Activated CD8-positive, alpha-beta memory T cell treated with anti-CD3 and anti-CD28 coated beads, Interleukin-2, amount 50 U/mL, for 4 hours (primary cell): ENCODE measurements around the gene PPP1R9B.

Experiments
- DNase-seq: peaks from one replicate; pipeline ENCODE4 v3.0.0-alpha.2; 2020

PPP1R9B gene

DNA sequence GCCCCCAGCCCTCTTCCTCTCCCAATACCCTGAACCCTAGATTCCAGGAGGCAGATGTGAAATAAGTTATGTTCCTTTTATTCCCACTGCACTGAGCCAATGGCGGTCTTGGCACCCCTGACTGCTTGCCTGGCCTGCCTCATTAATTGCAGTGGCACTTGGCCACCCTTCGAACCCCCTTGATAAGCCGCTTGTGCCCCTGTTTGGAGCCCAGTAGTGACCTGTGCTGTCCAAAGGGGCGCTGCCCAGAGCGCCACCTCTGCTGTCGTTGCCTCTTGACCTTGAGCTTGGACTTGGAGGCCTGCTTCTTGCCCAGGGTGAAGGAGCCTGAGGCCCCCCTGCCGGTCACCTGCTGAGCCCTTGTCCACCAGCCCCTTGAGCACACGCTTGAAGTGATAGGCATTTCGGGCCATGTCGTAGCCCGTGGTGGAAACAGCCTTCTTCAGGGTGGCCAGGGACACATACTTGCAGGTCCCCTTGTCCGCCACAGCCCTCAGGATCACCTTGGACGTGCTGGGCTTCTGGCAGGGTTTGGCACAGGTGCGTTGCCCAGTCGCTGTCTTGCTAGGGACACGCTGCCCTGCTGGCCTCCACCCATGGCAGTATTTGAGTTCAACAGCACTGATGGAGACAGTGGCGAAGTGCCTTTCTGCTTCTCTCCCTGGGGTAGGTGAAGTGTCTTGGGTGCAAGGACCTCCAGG, 21.0 kb upstream of the PPP1R9B start:
- no peak for DNase-seq

DNA sequence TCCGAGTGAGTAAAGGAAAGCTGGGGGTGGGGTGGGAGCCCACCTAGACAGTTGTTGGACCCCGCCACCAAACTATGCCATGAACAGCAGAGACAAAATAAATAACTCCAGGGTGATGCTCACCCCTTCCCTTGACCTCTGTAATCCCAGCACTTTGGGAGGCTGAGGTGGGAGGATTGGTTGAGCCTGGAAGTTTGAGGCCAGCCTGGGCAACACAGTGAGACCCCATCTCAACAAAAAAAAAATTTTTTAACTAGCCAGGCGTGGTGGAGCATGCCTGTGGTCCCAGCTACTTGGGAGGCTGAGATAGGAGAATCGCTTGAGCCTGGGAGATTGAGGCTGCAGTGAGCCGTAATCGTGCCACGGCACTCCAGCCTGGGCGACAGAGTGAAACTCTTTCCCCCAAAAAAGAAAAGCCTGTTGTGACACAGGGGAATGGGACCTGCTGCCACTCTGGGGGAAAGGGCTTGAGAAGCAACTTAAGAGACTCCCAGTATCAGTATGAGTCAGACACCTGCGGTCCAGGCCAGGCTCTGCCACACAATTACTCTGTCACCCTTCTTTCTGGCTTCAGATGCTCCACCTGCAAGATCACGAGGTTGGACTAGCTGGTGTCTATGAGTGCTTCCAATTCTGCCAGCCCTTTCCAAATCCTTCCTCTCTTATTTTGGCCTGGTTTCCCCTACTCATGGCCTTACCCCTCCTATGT, 20.3 kb upstream of the PPP1R9B start:
- no peak for DNase-seq

DNA sequence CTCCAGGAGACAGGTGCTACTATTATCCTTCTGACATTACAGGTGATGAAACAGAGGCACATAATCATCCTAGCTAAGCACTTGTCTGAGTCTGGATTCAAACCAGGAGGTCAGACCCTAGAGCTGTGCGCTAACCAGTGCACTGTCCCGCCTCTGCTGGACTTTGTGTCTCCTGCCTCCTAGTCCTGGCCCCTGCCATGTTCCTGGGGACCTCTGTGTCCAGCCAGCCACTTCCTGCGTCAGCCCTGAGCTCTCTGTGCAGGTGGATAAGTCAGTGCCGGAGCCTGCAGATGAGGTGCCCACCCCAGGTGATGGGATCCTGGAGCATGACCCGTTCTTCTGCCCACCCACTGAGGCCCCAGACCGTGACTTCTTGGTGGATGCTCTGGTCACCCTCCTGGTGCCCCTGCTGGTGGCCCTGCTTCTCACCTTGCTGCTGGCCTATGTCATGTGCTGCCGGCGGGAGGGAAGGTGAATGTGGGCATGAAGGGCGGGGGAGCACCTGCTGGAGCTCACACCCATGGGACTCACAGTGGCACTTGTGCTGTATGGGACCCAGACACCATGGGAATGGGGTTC, 19.5 kb upstream of the PPP1R9B start:
- DNase-seq = no peak

DNA sequence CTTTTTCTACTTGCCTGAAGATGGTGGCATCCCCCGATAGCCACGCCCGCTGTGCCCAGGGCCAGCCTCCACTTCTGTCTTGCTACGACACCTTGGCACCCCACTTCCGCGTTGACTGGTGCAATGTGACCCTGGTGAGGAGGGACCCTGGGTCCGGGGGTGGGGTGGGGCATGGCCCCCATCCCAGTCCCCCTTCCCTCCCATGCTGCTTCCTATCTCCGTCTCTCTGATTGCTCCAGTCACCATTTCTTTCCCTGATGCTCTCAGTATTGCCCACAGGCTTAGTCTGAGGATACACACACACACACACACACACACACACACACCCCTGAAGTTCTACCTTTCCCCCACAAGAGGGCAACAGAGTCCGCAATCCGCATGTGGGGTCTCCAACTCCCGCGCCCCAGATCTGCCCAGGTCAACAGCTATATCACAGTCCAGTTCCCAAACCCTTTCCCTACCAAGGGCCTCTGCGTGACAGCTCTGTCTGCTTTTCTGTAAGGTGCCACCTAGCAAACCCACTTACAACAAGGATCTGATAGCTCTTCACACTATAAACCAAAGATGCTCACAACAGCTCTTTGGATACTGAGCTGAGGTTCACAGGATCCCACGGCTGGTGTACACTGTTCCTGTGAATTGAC, 18.8 kb upstream of the PPP1R9B start:
- DNase-seq = peak; percentile 59

DNA sequence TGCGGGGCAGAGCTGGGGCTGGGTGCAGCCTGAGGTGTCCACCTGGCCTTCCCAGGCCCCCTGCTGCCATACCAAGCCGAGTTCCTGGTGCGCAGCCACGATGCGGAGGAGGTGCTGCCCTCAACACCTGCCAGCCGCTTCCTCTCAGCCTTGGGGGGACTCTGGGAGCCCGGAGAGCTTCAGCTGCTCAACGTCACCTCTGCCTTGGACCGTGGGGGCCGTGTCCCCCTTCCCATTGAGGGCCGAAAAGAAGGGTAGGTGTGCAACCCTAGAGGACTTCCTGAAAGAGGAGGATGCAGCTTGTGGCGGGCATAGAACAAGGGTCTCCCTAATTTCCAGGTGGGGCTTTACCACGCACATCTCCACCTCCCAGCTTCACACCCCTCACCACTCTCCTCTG, 17.8 kb upstream of the PPP1R9B start:
- no peak for DNase-seq

DNA sequence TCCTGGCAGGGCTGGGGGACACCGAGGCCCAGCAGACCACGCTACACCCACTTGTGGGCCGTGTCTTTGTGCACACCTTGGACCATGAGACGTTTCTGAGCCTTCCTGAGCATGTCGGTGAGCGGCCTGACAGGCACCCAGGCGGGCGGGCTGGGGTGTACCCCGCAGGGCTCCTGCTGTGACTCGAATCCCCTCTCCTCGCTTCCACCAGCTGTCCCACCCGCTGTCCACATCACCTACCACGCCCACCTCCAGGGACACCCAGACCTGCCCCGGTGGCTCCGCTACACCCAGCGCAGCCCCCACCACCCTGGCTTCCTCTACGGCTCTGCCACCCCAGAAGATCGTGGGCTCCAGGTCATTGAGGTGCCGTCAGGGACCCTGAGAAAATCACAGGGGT, 16.9 kb upstream of the PPP1R9B start:
- no peak for DNase-seq

DNA sequence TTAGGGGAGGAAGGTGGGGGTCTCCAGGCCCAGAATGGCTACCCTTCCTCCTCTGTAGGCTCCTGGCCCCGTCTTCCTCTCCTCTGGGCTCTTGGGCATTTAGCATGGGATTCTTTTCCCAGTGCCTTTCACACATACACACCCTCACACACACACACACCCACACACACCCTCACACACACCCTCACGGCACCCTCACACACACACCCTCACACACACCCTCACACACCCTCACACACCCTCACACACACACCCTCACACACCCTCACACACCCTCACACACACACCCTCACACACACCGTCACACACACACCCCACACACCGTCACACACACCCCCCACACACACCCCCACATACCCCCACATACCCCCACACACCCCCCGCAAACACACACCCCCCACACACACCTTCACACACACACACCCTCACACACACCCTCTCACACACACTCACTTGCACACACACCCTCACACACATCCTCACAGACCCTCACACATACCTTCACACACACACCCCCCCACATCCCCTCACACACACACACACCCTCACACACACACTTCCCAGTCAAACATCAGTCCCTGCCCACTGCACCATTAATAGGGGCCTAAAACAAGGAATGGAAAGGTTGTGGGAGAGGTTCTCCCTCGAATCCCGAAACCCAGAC, 16.2 kb upstream of the PPP1R9B start:
- no peak for DNase-seq

DNA sequence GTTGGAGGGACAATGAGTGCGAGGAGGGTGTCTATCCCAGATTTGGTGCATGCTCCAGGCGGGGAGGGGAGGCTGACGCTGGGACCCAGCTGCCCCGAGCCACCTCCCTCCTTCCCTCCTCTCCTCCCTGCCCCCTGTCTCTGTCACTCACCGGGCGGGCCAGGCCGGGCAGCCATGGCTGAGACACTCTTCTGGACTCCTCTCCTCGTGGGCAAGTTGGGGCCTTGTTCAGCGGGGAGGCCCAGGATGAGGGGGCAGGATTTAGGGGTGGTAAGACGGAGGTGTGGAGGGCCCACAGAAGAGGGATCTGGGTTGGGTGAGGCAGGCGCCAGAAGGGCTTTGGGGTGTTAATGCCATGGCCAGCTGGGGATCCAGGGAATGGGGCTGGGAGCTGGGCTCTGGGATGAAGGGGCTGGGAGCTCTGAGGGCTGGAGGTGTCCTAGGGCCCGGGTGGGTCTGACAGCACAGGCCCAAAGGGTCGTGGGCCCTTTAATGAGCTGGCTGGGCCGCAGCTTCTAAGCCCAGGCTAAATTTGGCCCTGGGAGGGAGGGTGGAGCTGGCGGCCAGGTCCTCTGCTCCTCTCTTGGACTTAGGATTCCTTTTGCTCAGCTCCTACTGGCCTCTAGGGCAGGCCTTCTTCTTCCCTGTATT, 15.5 kb upstream of the PPP1R9B start, which contains the start of gene SGCA:
Gene SGCA (plus strand): TSS at position 139 of the 651 bp plus-strand sequence. CDS start 36 bp downstream, at position 175.
- no peak for DNase-seq

DNA sequence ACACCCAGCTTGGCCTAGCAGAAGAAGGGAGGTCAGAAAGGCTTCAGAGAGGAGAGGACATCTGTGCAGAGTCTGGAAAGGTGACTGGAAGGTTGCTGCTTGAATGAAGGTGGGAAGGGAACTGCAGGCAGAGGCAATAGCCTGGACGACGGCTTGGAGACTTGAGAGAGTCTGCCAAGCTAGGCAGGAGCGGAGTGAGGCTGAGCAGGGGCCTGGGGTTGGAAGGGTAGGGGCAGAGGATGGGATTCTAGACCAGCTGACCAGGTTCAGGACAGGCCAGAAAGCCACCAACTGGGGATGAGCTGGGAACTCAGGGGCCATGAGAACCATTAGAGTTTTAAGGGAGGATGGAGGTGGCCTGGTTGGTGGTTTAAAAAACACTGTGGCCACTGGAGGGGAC, 15.0 kb upstream of the PPP1R9B start:
- DNase-seq = no peak

DNA sequence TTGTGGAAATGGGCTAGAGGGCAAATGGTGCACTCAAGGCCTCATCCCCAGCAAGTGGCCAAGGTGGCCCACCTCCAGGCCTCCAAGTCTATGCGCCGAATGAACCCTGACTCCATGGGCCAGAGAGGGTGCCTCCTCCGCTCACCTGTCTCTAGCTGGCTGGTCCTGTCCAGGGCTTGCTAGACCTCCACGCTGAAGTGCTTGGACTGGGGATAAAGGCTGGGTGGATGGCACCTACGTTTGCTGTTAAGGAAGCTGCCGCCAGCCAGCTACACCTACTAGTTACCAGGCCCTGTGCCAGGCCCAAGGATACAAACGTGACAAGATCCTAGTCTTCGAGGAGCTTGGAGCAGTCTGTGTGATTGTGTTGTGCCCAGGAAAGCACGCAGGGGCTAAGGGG, 14.6 kb upstream of the PPP1R9B start:
- DNase-seq = no peak

DNA sequence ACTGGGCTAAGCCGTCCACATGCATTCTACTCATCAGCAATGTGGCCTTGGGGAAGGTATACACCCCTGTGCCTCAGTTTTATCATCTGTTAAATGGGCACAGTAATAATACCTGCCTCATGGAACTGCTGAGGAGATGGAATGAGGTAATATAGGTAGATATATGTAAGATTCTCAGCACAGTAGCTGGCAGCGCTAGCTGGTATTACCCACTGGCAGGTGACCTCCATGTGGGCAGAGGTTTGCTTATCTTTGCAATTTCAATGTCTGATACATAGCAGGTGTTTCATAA, 14.2 kb upstream of the PPP1R9B start:
- DNase-seq = no peak

DNA sequence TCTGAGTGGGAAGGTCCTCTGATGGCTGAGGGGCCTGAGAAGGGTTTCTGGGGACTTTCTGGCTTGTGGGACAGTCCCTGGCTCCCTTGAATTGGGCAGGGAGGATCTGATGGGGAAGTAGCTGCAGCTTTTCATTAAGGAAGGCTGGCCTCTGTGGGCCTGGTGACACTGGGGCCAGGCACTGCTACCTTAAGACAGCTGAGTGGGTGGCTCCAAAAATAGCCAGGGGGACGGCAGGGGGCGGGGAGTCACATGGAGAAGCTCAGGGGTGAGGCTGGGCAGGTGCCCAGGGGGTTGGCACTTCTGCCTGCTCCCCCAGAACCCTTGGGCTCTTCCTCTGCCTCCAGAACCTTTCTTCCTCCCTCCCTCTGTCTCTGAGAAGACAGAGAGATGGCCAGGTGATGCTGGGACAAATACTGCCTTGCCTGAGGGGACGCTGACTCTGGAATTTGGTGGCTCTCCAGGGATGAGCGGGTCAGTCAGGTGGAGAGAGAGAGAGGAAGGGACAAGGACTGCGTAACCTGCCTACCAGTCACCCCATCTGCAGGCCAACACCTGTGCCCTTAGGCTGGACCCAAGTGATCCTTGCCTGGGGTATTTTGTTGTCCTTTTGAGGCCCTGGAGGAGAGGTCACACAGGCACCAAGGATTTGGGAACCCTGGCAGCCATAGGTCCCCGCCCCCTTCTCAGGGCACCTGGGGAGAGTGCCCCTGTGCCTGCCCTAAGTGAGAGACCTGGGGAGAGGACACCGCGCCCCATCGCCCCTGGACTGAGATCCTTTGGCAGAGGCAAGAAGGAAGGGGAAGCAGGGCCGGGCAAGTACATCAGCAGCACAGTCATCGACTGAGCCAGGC, 13.6 kb upstream of the PPP1R9B start:
- DNase-seq = peak; percentile 36

DNA sequence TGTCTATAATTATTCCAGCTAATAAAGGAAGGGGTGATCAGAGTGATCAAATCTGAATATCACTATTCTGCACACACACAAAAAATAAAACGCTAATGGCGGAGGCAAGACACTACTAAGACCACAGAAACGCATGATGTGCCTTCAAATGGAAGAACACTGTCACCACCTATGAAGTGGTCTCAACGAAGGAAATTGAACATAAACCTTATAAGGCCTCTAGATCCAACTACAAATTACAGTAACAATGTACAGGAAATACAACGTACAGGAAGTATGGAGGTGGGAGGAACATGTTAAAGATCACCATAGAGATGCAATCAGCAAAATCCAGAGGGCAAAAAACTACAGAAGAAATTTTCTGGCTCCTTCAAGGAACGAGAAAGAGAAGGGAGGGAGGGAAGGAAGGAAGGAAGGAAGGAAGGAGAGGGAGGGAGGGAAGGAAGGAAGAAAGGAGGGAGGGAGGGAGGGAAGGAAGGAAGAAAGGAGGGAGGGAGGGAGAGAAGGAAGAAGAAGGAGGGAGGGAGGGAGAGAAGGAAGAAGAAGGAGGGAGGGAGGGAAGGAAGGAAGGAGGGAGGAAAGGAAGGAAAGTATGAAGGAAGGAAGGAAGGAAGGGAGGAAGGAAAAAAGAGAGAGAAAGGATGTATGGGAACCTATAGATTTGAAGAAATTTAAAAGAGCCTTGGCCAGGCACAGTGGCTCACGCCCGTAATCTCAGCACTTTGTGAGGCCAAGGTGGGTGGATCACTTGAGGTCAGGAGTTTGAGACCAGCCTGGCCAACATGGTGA, 12.2 kb upstream of the PPP1R9B start:
- no peak for DNase-seq

DNA sequence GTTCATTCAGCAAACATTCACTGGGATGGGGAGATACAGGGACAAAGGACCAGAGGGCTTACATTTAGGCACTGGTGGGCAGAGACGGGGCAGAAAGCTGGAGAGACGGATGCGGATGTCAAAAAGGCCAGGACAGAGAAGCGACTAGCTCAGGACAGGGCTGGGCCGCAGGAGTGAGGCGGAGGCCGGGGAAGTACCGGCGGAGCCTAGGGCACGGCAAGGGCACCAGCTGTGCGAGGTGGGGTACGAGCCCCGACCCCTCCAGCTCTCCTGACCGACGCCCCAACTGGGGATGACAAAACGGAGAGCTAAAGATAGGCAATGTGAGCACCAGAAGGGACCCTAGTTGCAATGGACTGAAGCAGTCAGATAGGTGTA, 11.4 kb upstream of the PPP1R9B start:
- no peak for DNase-seq

DNA sequence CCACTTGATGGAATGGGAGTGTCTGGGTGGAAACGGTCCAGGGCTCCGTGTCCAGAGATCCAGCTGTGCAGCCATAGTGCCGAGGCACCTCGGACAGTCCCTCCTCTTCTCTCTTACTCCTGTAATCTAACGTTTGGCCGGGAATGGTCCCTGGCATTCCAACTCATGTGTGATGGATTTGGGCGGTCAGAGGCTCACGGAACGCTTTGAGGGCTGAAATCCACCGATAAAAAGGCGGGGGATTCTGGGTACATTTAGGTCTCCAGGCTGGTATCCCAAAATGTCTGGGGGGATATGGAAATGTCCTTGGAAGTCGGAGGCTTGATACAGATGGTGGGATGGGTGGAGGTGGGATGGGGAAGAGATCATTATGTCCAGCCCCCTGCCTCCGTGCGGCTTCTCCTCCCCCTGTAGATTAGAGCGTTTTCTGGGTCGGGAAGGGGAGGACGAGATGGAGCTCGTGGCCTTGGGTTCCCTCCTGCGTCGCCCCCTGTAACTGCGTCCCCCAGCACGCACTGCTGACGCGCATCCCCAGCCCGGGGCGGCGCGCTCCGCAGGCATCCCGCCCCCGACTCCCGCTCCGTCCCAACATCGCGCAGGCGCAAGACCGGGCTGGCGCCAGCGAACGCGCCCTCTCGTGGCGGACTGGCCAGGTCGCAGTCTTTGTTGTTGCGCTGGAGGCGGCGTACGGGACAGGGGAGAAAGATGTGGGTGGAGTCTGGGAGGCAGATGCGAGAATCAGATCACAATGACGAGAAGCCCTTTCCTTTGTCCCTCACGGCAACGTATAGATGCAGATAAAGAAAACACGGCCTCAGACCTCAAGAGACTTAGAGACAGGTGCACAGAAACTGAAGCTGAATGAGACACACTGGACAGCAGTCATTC, 10.8 kb upstream of the PPP1R9B start:
- peak; percentile 96 for DNase-seq

DNA sequence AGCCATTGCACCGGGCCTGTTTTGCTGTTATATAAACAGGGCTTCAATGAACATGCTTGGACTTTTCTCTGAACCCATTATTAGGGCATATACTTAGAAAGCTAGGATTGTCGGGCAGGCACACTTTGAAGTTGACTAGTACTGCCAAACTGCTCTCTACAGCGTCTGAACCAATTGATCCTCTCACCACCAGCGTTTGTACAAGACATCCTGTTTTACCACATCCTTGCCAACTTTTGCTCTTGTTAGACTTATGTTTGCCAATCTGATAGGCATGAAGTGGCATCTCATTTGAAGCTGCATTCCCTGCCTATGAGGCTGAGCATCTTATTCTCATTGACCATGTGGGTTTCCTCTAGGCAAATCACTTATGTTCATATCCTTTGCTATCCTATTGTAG, 7.4 kb upstream of the PPP1R9B start:
- no peak for DNase-seq

DNA sequence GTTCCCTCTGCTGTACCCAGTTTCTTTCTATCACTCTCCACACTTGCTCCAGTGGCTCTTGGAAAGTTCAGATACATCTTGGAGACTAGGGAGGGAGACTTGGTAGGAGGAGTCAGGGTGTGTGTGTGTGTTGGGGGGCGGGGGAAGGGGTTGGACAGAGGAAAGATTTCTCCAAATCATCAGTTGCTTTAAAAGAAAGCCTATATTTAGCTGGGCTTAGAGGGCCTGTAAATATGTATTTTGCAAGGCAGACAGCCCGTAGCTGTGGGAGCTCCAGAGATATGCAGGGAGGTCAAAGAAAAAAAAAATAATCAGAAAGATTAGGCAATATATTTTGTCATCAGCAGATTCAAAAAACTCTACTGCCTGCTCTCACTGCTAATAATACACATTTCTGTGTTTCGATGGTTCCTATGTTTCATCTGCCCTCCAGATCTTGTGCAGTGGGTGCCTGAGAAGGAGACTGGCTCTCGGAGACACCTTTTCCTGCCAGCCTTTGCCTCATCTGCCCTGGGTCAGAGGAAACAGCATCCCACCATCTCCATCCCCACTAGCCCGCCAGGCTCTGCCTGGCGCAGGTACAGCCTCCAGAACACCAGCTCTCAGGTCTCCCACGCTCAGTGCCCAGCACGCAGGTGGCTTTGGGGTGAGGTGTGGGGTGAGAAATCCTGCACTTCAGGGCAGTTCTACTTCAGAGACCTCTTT, 4.8 kb upstream of the PPP1R9B start:
- no peak for DNase-seq

DNA sequence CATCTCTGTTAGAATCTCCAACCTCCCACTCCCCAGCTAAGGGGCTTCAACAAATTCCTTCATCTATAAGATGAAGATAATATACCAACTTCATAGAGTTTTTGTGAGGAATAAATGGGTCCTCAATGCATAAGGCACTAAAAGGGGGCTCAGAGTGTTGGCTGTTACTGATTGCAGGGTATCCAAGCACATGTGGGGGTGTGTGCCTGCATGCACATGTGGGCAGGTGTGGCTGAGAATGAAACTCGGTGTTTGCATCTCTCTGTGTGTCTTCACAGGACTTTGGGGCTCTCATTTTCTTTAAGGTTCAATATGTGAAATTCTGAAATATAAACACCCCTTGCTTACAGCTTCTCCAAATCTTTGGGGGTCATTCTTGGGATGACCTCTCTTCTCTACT, 4.1 kb upstream of the PPP1R9B start:
- no peak for DNase-seq
